Heart left ventricle (tissue), 16 donors: ENCODE results near the gene OTUD6A. TPM values are rescaled to one million over a fixed set of nuclear protein-coding genes. Genes with fewer than 3 reads are reported as not detected.
A peak's percentile ranks its signal among the peaks of the same experiment; 100 is the strongest.

Experiments
- ATAC-seq, 4 donors: fragments of 200-7000 bp; cut with Tn5 transposase; one replicate each; pipeline ENCODE4 v1.9.1; 2020 to 2022; ENCODE audit warnings: moderate library complexity in 4 of 4, mild to moderate bottlenecking in 3 of 4, moderate number of reproducible peaks in 1 of 4
- DNase-seq, 5 donors: peaks; one replicate each; pipeline ENCODE4 v3.0.0-alpha.2; 2020
- H3K27ac ChIP-seq, 12 donors: fragments of 200-600 bp; sonication (generic) in 4 of 12; one replicate each; pipeline versions ENCODE4 v1.5.0 to v1.8.0; 2016 to 2022; ENCODE audit warnings: mild to moderate bottlenecking in 2 of 12
- H3K27me3 ChIP-seq, 9 donors: fragments of 200-600 bp; sonication (generic) in 2 of 9; one replicate each; pipeline versions ENCODE4 v1.5.1 to v1.8.0; 2016 to 2022; ENCODE audit warnings: mild to moderate bottlenecking in 3 of 9
- H3K36me3 ChIP-seq, 9 donors: fragments of 200-600 bp; sonication (generic) in 2 of 9; one replicate each; pipeline versions ENCODE4 v1.5.0 to v1.8.0; 2018 to 2022; ENCODE audit warnings: mild to moderate bottlenecking in 2 of 9
- H3K4me1 ChIP-seq, 12 donors: fragments of 200-600 bp; sonication (generic) in 4 of 12; one replicate each; pipeline versions ENCODE4 v1.5.0 to v1.8.0; 2016 to 2022; ENCODE audit warnings: mild to moderate bottlenecking in 3 of 12
- H3K4me3 ChIP-seq, 12 donors: fragments of 200-600 bp; sonication (generic) in 4 of 12; one replicate each; pipeline versions ENCODE4 v1.5.0 to v1.8.0; 2017 to 2022; ENCODE audit warnings: mild to moderate bottlenecking in 9 of 12, moderate library complexity in 4 of 12
- H3K9me3 ChIP-seq, 12 donors: fragments of 200-600 bp; sonication (generic) in 4 of 12; one replicate each; pipeline versions ENCODE4 v1.5.0 to v1.8.0; 2016 to 2022; ENCODE audit warnings: mild to moderate bottlenecking in 1 of 12
- CTCF ChIP-seq, 12 donors: fragments of 200-600 bp; sonication (generic) in 4 of 12; IDR thresholded peaks; one replicate each; pipeline versions ENCODE4 v1.5.0 to v1.8.0; 2018 to 2022; ENCODE audit warnings: antibody characterized with exemption in 12 of 12, mild to moderate bottlenecking in 5 of 12
- POLR2A ChIP-seq, 2 donors: fragments of 450-650 bp; IDR thresholded peaks; one replicate each; pipeline ENCODE4 v1.6.1; 2017; ENCODE audit warnings: antibody characterized with exemption in 2 of 2, mild to moderate bottlenecking in 2 of 2, moderate library complexity in 2 of 2
- WGBS, 4 donors: extraction: QIAGEN DNeasy Blood & Tissue Kit in 2 of 4; methylation state at CpG; one replicate each; pipeline versions ENCODE4 v1.1.5 to v1.1.7; 2013 to 2018; 5-methylcytosine and 5-hydroxymethylcytosine counted together
- intact Hi-C, 10 donors: fragments of 100-400 bp; cut with DNase I; formaldehyde crosslinking; loops; one replicate each; pipeline versions ENCODE4 v1.11.1 to v1.14.2; 2022
- polyA plus RNA-seq, 2 donors: library from polyadenylated mRNA; stranded (reverse); fragments of 200-250 nt; gene quantifications; one replicate each; pipeline ENCODE4 v1.2.3, GENCODE V29; 2013
- total RNA-seq, 9 donors: library from RNA; depleted of rRNA in 2 of 9; stranded (reverse); fragments of >200 nt in 2 of 9; fragmentation: NEBNext Ultra II Directional in 3 of 9; extraction: Animal tissue kit (Norgen Biotek cat#: 25700) in 3 of 9; gene quantifications; one replicate each; pipeline versions ENCODE4 v1.1.0 to v1.2.4, GENCODE V29; 2016 to 2023
- donor health status: ischemic (EF 13 %, LVEDD 7.1; RV severe dilation, severe dysfunction).
- donor health status: healthy with polysubstance abuse.
- donor health status: DM: no; HTN: yes; CAD: no.
- donor health status: DM: no; HTN: no; CAD: no.
- donor health status: ischemic (EF 25% LVEDD 6.9; RV normal size, moderate dysfunction).
- donor health status: ischemic (EF 25% LVEDD 5.7; RV mildly dilated, moderate dysfunction).
- donor health status: healthy.
- donor health status: DM: yes; HTN: yes; CAD: no.
- donor health status: ischemic (EF 35%, LVEDD 5.7; RV mildly dilated, moderate dysfunction).
- donor health status: nonischemic (EF 11% LVEDD 7.7; RV severe dilation, severe dysfunction).
- donor health status: DM: yes; HTN: yes; CAD: no.
- donor health status: PGD.
- donor health status: ischemic (EF 29% LVEDD 5.4; RV normal size, mild dysfunction).
- donor health status: nonischemic (EF 23%, LVEDD 6.1; RV moderate dilation, normal function).

The OTUD6A gene
- total and polyA plus RNA-seq, 11 donors: not detected

GRCh38 chrX:70046978-70047377 lies 15.3 kb upstream of the OTUD6A start:
- DNase-seq (no peak), ATAC-seq (no peak)
- H3K9me3 ChIP-seq: no peaks in the 10 kb centered on the region
- intact Hi-C loops: no loop called here
- peaks cover 0 to 6% (median 0%) of the 10 kb centered on the region in 9 donors for H3K27me3 ChIP-seq
- no peak for TF ChIP-seq CTCF (IDR thresholded peaks at IDR 0.05)
- TF ChIP-seq POLR2A (IDR thresholded peaks at IDR 0.05): no peak
- no peaks in the 10 kb centered on the region for H3K4me1 ChIP-seq
- H3K36me3 ChIP-seq: no peaks in the 10 kb centered on the region
- H3K27ac ChIP-seq: peak overlapping the region in 2 of 12 donors; percentile 19 to 33
- H3K4me3 ChIP-seq: no peak overlapping the region

- Histone ChIP-seq H3K36me3 (no peaks in the 10 kb centered on the region), H3K27me3 (peaks cover 0 to 12% (median 0%) of the 10 kb centered on the region in 9 donors), H3K9me3 (no peaks in the 10 kb centered on the region), H3K4me1 (no peaks in the 10 kb centered on the region), H3K4me3 (no peak overlapping the region), H3K27ac (no peak overlapping the region)
- WGBS, 4 donors: 72 to 97% (median 85%) methylated on average over 3 of the region's 3 CpGs
- ATAC-seq (no peak), DNase-seq (no peak)
- TF ChIP-seq CTCF (IDR thresholded peaks at IDR 0.05): no peak
- no peak for TF ChIP-seq POLR2A (IDR thresholded peaks at IDR 0.05)
- intact Hi-C loops: no loop called here
Observed at GRCh38 chrX:70049406-70049805, 12.9 kb upstream of the OTUD6A start.

GRCh38 chrX:70049925-70050324 lies 12.3 kb upstream of the OTUD6A start, which contains the start of gene AWAT2:
Gene AWAT2 (minus strand): TSS chrX:70049938. CDS start chrX:70049932, 6 bp downstream.
- Histone ChIP-seq H3K9me3 (no peaks in the 10 kb centered on the region), H3K27me3 (peaks cover 0 to 10% (median 0%) of the 10 kb centered on the region in 9 donors), H3K4me1 (no peaks in the 10 kb centered on the region), H3K36me3 (no peaks in the 10 kb centered on the region), H3K27ac (no peak within 1 kb of the TSS), H3K4me3 (no peak within 1 kb of the TSS)
- no peak for DNase-seq
- ATAC-seq: no peak
- TF ChIP-seq CTCF (IDR thresholded peaks at IDR 0.05): no peak
- no peak for TF ChIP-seq POLR2A (IDR thresholded peaks at IDR 0.05)
- WGBS, 4 donors: 62 to 95% (median 80%) methylated on average over 4 of the region's 4 CpGs
- intact Hi-C loops: no loop called here

GRCh38 chrX:70052895-70053615 lies 9.2 kb upstream of the OTUD6A start:
- intact Hi-C loops: no loop called here
- WGBS, 4 donors: 68 to 81% (median 74%) methylated on average over 11 of the region's 11 CpGs
- H3K9me3 ChIP-seq: no peaks in the 10 kb centered on the region
- H3K27me3 ChIP-seq: peaks cover 0 to 16% (median 0%) of the 10 kb centered on the region in 9 donors
- no peak for DNase-seq
- no peaks in the 10 kb centered on the region for H3K4me1 ChIP-seq
- no peaks in the 10 kb centered on the region for H3K36me3 ChIP-seq
- TF ChIP-seq POLR2A (IDR thresholded peaks at IDR 0.05) (no peak), CTCF (IDR thresholded peaks at IDR 0.05) (no peak)
- H3K27ac ChIP-seq: no peak overlapping the region
- H3K4me3 ChIP-seq: no peak overlapping the region
- no peak for ATAC-seq
